PFSK-1 (cell line): ENCODE measurements around the gene ZNF267.

Experiments used
- FOXP2 ChIP-seq: optimal IDR thresholded peaks from 2 replicates; pipeline ENCODE3; 2011; ENCODE audit warnings: borderline replicate concordance, control low read depth, inconsistent platforms; ENCODE audit not compliant: insufficient read depth; ENCODE audit errors: extremely low read length, extremely low read depth
- POLR2AphosphoS5 ChIP-seq: IDR thresholded peaks from 2 replicates; pipeline ENCODE4 v1.6.1; 2012; ENCODE audit warnings: low read depth, mild to moderate bottlenecking, control low read depth, low read length, moderate library complexity
- REST ChIP-seq, 2 experiments: IDR thresholded peaks; 2 replicates each; pipeline versions ENCODE4 v1.6.1 to v1.8.0; 2011 to 2012; ENCODE audit warnings: low read depth in 2 of 2, low read length in 2 of 2, control low read depth in 1 of 2, inconsistent platforms in 1 of 2, mild to moderate bottlenecking in 1 of 2, moderate library complexity in 1 of 2; ENCODE audit not compliant: insufficient read depth in 1 of 2
- SIN3A ChIP-seq: IDR thresholded peaks from 2 replicates; pipeline ENCODE4 v1.6.1; 2012; ENCODE audit warnings: mild to moderate bottlenecking, low read length, moderate library complexity, borderline replicate concordance; ENCODE audit not compliant: insufficient read depth
- TAF1 ChIP-seq: IDR thresholded peaks from 2 replicates; pipeline ENCODE4 v1.6.1; 2012; ENCODE audit warnings: low read length, control low read depth, borderline replicate concordance; ENCODE audit not compliant: insufficient read depth

The ZNF267 gene

GRCh38 chr16:31860508-31860907 lies 13.1 kb upstream of the ZNF267 start:
- no peak for TF ChIP-seq TAF1
- TF ChIP-seq FOXP2: no peak
- no peak for TF ChIP-seq REST (IDR thresholded peaks at IDR 0.05; ENCODE audit: insufficient read depth in 1 of 2, low read depth in 2 of 2, low read length in 2 of 2)
- no peak for TF ChIP-seq POLR2AphosphoS5
- TF ChIP-seq SIN3A: no peak

DNA sequence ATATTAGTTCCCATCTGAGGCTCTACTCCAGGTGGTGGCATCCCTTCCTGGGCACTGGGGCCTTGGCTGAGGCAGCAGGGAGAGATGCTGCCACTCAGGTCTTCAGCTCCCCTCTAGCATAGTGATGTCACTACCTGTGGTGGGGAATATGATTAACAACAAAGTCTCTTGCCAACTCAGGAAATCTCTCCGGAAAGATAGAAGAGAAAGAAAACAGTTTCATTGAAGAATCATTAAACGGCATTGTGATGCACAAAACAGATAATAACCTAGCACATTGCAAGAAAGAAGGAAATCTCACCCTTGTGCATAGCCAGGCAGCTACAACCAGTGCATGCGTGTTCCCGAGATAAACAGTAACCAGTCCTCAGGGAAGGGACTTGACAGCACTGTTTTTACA lies 12.2 kb upstream of the ZNF267 start:
- TF ChIP-seq TAF1 (no peak), SIN3A (no peak), FOXP2 (no peak), REST (IDR thresholded peaks at IDR 0.05; ENCODE audit: insufficient read depth in 1 of 2, low read depth in 2 of 2, low read length in 2 of 2) (no peak), POLR2AphosphoS5 (no peak)

GRCh38 chr16:31862761-31863160 lies 10.8 kb upstream of the ZNF267 start:
- TF ChIP-seq TAF1 (no peak), REST (IDR thresholded peaks at IDR 0.05; ENCODE audit: insufficient read depth in 1 of 2, low read depth in 2 of 2, low read length in 2 of 2) (no peak), SIN3A (no peak), POLR2AphosphoS5 (no peak), FOXP2 (no peak)

DNA sequence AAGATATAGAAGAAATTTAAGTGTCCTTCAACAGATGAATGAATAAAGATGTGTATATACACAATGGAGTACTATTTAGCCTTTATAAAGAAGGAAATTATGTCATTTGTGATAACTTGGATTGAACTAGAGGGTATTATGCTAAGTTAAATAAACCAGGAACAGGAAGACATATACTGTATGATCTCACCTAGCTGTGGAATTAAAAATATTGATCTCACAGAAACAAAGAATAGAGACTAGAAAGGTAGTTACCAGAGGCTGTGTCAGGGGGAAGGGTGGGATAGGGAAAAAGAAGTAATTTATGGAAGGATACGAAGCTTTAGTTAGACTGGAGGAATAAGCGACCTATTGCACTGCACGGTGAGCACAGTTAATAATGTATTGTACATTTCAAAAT lies 5.4 kb upstream of the ZNF267 start:
- TF ChIP-seq TAF1: no peak
- TF ChIP-seq POLR2AphosphoS5: no peak
- no peak for TF ChIP-seq REST (IDR thresholded peaks at IDR 0.05; ENCODE audit: insufficient read depth in 1 of 2, low read depth in 2 of 2, low read length in 2 of 2)
- no peak for TF ChIP-seq FOXP2
- no peak for TF ChIP-seq SIN3A

- TF ChIP-seq FOXP2: no peak
Measured at GRCh38 chr16:31868691-31869167, 4.9 kb upstream of the ZNF267 start.
